GM21786 (cell line): ENCODE data around the gene SEM1.
"Not testable (repeated sequence)": the region's sequence is repeated elsewhere in the genome, so short reads cannot be mapped to it uniquely, and the experiment has no call there.

Experiments used
- ATAC-seq: cut with Tn5 transposase; IDR thresholded peaks from one replicate; pipeline ENCODE4 v1.9.1; 2021; ENCODE audit not compliant: unreplicated experiment

The SEM1 gene

GRCh38 chr7:96707901-96708774 is 1.5 kb downstream of the SEM1 start:
- ATAC-seq, result no peak

- no peak for ATAC-seq
Observed at GRCh38 chr7:96701258-96701657, 8.4 kb downstream of the SEM1 start.

GRCh38 chr7:96700516-96700915 is 9.1 kb downstream of the SEM1 start:
- no peak for ATAC-seq

GRCh38 chr7:96699219-96699871 is 10.3 kb downstream of the SEM1 start:
- ATAC-seq, result no peak

DNA sequence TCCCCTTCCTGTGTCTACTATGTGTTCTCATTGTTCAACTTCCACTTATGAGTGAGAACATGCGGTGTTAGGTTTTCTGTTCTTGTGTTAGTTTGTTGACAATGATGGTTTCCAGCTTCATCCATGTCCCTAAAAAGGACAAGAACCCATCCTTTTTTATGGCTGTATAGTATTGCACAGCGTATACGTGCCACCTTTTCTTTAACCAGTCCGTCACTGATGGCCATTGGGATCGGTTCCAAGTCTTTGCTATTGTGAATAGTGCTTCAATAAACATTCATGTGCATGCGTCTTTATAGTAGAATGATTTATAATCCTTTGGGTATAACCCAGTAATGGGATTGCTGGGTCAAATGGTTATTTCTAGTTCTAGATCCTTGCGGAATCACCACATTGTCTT is 11.2 kb downstream of the SEM1 start:
- not testable (repeated sequence) for ATAC-seq

DNA sequence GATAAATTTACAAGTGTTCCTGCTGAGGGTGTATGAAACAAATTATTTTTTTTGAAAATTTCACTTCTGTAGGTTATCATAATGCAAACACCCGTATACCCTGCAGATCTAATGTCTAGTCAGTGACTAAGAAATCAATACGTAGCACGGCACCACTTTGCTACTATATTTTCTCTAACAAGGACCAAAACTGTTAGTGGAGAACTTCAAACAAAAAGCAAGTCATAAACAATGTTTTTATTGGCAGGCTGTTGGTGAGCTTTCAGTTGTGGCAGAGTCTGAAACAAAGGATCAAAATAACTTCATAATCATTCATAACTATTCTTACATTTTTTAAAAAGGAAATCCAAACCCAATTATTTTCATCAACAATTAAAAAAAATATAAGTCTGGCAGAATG is 11.8 kb downstream of the SEM1 start:
- no peak for ATAC-seq

- no peak for ATAC-seq
Observed at GRCh38 chr7:96695581-96695980, 14.1 kb downstream of the SEM1 start.

DNA sequence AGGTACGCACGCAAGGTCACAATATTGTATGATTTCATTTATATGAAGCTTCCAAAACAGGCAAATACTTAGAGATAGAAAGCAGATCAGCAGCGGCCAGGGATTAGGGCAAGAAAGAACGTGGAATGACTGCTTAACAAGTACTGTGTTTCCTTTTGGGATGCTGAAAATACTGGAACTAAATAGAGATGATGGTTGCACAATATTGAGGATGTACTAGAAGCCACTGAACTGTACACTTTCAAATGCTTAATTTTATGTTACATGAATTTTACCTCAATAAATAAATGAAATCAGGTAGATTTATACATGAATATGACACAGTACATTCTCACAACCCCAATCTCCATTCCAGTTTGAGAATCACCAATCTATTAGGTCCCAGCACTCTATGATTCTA is 15.6 kb downstream of the SEM1 start:
- ATAC-seq, result no peak

- no peak for ATAC-seq
Observed at GRCh38 chr7:96691702-96692101, 17.9 kb downstream of the SEM1 start.

GRCh38 chr7:96689414-96689813 is 20.2 kb downstream of the SEM1 start:
- no peak for ATAC-seq

DNA sequence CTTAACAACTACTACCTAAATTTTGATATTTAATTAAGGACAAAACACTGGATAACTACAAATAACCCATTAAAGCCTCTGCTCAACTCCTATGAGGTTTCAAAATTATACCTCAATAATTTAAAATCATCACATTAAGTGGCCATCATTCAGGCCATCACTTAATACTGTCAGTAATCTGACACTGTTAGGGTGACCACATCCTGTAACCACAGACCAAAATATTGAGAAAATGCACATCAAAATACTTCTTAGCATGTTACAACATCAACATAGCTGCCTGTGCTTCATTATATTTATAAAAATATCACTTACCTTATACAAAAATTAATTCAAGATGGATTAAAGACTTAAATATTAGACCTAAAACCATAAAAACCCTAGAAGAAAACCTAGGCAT is 23.3 kb downstream of the SEM1 start:
- ATAC-seq, result peak; percentile 34

GRCh38 chr7:96685755-96686154 is 23.9 kb downstream of the SEM1 start:
- peak; percentile 82 for ATAC-seq

DNA sequence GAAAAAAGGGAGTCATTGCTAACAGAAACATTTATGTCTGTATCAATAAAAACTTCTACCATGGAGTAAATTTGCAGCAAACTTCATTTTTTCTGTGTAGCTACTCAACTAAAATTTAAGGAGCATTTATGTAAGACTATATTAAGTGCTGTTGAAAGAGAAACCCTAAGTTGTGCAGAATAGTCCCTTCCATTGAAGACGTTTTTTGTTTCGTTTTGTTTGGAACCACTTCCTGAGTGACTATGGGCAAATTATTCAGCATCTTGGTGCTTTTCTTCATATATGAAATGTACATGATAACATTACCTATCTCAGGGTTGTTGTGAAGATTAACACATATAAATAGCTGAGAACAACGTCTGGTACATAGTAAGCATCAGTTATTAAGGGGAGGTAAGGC is 24.3 kb downstream of the SEM1 start:
- ATAC-seq, result peak; percentile 83

DNA sequence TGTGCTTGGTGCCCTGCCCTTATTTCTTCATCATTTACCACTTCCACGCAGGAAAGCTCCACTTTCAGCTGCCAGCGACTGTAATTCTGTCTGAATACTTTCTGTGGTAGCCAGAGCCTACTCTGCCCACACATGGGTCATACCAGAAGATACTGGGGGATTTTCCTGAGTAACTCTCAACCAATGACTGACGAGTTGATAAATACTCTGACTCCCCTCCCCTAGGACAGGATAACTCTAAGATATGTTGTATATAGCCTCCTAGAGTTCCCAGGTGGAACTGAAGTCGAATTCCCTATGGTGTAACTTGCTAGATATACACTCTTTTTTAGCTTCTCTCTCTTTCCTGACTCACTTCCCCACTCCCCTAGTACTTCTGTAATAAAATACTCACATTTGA is 29.8 kb downstream of the SEM1 start:
- ATAC-seq, result no peak

DNA sequence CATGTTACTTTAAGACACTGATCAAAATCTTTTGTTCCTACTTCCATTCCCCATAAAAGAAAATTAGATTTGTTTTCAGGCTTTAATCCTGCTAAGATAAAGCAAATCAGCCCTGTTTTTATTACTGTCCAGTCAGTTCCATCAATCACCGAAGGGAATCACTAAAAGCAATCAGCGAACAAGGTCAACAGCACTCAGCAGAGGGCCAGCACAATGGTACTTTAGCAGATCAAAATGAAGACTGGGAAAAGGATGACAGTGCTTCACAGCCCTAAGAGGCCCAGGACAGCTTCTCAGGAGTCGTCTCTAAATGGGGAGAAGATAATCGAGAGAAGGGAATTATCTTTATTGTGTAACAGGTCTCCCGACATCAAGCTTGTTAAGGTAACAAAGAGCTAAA is 32.7 kb downstream of the SEM1 start:
- no peak for ATAC-seq

- ATAC-seq, result no peak
Observed at GRCh38 chr7:96675548-96675947, 34.1 kb downstream of the SEM1 start.

- no peak for ATAC-seq
Observed at GRCh38 chr7:96674565-96674964, 35.1 kb downstream of the SEM1 start.

DNA sequence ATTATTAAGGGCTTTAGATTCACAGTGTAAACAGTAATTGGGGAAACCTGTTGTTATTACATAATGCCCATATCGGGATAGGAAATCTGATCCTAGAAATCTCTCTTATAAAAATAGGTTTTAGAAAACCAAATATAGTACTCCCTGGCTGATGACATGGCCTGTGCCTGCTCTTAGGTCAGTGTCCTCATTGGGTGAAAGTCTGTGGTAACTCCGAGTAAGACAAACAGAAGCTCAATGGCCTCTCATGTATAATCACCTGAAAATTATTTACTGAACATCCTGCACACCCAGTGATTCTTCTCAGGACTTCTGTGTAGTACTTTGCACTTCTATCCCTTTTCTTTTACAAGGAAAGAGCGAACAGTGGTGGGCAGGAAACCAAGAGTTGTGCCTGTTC is 37.8 kb downstream of the SEM1 start:
- no peak for ATAC-seq

GRCh38 chr7:96670338-96671289 is 39.0 kb downstream of the SEM1 start:
- no peak for ATAC-seq

DNA sequence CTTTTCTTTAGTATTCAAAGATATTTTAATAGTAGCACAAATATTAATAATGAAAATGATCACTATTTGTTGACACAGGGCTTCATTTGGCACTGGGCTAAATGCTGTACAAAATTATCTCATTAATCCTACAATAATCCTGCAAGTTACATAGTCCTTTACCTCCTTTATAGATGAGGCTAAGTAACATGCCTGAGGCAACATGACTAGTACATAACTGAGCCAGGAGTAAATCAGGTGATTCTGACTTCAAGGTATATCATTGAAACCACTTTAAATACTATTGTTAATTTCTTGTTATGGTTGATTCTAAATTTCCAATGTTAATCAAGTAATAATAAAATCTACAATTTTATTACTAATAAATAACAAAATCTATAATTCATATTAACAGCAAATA is 39.8 kb downstream of the SEM1 start:
- ATAC-seq, result no peak

- ATAC-seq, result no peak
Observed at GRCh38 chr7:96667026-96667425, 42.6 kb downstream of the SEM1 start.
